Activated B cell treated with CpG ODN at 0.5 μM for 24 hours (primary cell): ENCODE data around the gene MTIF3. TPM values are rescaled to one million over a fixed set of nuclear protein-coding genes. Genes with fewer than 3 reads are reported as not detected.

Experiments
- ATAC-seq: fragments of 200-7000 bp; cut with Tn5 transposase; one replicate; pipeline ENCODE4 v1.10.0; 2021; ENCODE audit warnings: low read depth, mild to moderate bottlenecking, moderate library complexity
- CTCF ChIA-PET: fragments of 350-600 bp; sonication (Branson Sonifier 250); formaldehyde crosslinking; loops from one replicate; lab custom pipeline; 2021; ENCODE audit warnings: antibody characterized with exemption; lab: Charles Lee
- POLR2A ChIA-PET: fragments of 350-600 bp; sonication (Branson Sonifier 250); formaldehyde crosslinking; loops from one replicate; lab custom pipeline; 2021; ENCODE audit warnings: antibody characterized with exemption; lab: Charles Lee
- DNase-seq: peaks from one replicate; pipeline ENCODE4 v3.0.0; 2022
- H3K27ac Mint-ChIP-seq: one replicate; pipeline ENCODE4 v1.8.0; 2020; ENCODE audit warnings: mixed read lengths
- H3K27me3 Mint-ChIP-seq: one replicate; pipeline ENCODE4 v1.8.0; 2021; ENCODE audit warnings: mixed read lengths
- H3K36me3 Mint-ChIP-seq: one replicate; pipeline ENCODE4 v1.8.0; 2021; ENCODE audit warnings: low read depth, mixed read lengths
- H3K4me1 Mint-ChIP-seq: one replicate; pipeline ENCODE4 v1.8.0; 2021; ENCODE audit warnings: mixed read lengths
- H3K4me3 Mint-ChIP-seq: one replicate; pipeline ENCODE4 v1.8.0; 2020; ENCODE audit warnings: mild to moderate bottlenecking, mixed read lengths
- H3K9me3 Mint-ChIP-seq: one replicate; pipeline ENCODE4 v1.8.0; 2020; ENCODE audit warnings: mixed read lengths
- CTCF ChIP-seq: fragments of 200-600 bp; IDR thresholded peaks from one replicate; pipeline ENCODE4 v1.8.0; 2022; ENCODE audit warnings: antibody characterized with exemption, mild to moderate bottlenecking
- intact Hi-C: fragments of 100-400 bp; cut with micrococcal nuclease; formaldehyde crosslinking; loops from one replicate; pipeline ENCODE4 v1.15.1; 2024
- total RNA-seq: library from RNA; stranded (reverse); gene quantifications from 2 replicates; pipeline ENCODE4 v1.2.3, GENCODE V29; 2022

The MTIF3 gene
- total RNA-seq, 1 donor from 2014 or later: 50.1 TPM

- peak overlapping the region; percentile 95 for H3K27ac Mint-ChIP-seq
Measured at GRCh38 chr13:27482983-27483382, 32.6 kb upstream of the MTIF3 start.

DNA sequence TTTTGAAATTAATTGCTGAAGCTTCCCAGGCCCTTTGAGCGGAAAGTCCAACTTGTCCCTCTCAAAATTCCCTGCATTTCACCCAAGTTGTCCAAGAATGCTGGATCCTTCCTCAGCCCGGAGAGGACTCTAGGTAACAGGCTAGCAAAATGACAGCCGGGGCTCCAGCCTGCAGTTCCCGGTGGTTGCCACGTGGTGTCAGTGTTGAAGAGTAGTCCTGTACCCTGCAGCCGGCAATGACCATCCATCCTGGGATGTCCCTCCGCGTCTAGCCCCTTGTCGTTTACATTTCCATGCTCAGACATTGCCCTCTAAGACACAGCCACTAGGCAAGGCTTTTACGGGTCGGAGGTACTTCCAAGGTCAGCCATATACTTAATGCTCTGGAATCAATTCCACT lies 31.4 kb upstream of the MTIF3 start:
- intact Hi-C loops: loop anchor here (2.0 kb wide), 1 partner anchor 231 kb away; the partner anchor contains the start of gene RPL21
- no peak for TF ChIP-seq CTCF
- peaks cover 9% of the 10 kb centered on the region for H3K36me3 Mint-ChIP-seq
- H3K27ac Mint-ChIP-seq: peak overlapping the region; percentile 95
- H3K4me3 Mint-ChIP-seq: no peak overlapping the region
- ChIA-PET POLR2A (interaction anchor here (1.1 to 3.5 kb wide), 3 partner anchors 31 to 56 kb away, joined by 3 to 16 read pairs (median 12); partner anchors contain the start of gene MTIF3), CTCF (no interaction called here)
- peaks cover 63% of the 10 kb centered on the region for H3K4me1 Mint-ChIP-seq
- DNase-seq (no peak), ATAC-seq (no peak)
- no peaks in the 10 kb centered on the region for H3K27me3 Mint-ChIP-seq
- peaks cover 13% of the 10 kb centered on the region for H3K9me3 Mint-ChIP-seq

More at GRCh38 chr13:27482983-27483382, 32.6 kb upstream of the MTIF3 start:
- Mint-ChIP-seq H3K4me1 (peaks cover 51% of the 10 kb centered on the region), H3K4me3 (peak overlapping the region; percentile 79), H3K9me3 (peaks cover 13% of the 10 kb centered on the region), H3K36me3 (peaks cover 9% of the 10 kb centered on the region), H3K27me3 (no peaks in the 10 kb centered on the region)
- no peak for TF ChIP-seq CTCF
- ATAC-seq (peak; percentile 93), DNase-seq (peak; percentile 27)
- intact Hi-C loops: loop anchor here (1.0 to 2.0 kb wide), 5 partner anchors 33 to 232 kb away; partner anchors contain the start of genes MTIF3, POLR1D and RPL21
- POLR2A ChIA-PET: interaction anchor here (0.6 to 3.5 kb wide), 9 partner anchors 20 to 170 kb away, joined by 3 to 16 read pairs (median 5); partner anchors contain the start of genes LNX2 and MTIF3
- CTCF ChIA-PET: interaction anchor here (0.8 kb wide), 1 partner anchor 33 kb away, joined by 3 read pairs; the partner anchor contains the start of gene MTIF3

GRCh38 chr13:27476943-27477703 lies 26.8 kb upstream of the MTIF3 start:
- peaks cover 3% of the 10 kb centered on the region for H3K9me3 Mint-ChIP-seq
- ATAC-seq (peak; percentile 69), DNase-seq (no peak)
- H3K4me1 Mint-ChIP-seq: peaks cover 51% of the 10 kb centered on the region
- no peak for TF ChIP-seq CTCF
- H3K27ac Mint-ChIP-seq: peak overlapping the region; percentile 87
- intact Hi-C loops: loop anchor here (1.0 kb wide), 2 partner anchors 27 to 51 kb away; partner anchors contain the start of gene MTIF3
- H3K4me3 Mint-ChIP-seq: peak overlapping the region; percentile 58
- ChIA-PET POLR2A (interaction anchor here (0.6 to 4.7 kb wide), 11 partner anchors 12 to 480 kb away, joined by 3 to 124 read pairs (median 5); partner anchors contain the start of genes GTF3A, LNX2 and MTIF3), CTCF (interaction anchor here (1.1 to 1.7 kb wide), 2 partner anchors 21 to 51 kb away, joined by 4 to 13 read pairs; no protein-coding TSS in a partner anchor)
- peaks cover under 1% of the 10 kb centered on the region for H3K36me3 Mint-ChIP-seq
- H3K27me3 Mint-ChIP-seq: no peaks in the 10 kb centered on the region

DNA sequence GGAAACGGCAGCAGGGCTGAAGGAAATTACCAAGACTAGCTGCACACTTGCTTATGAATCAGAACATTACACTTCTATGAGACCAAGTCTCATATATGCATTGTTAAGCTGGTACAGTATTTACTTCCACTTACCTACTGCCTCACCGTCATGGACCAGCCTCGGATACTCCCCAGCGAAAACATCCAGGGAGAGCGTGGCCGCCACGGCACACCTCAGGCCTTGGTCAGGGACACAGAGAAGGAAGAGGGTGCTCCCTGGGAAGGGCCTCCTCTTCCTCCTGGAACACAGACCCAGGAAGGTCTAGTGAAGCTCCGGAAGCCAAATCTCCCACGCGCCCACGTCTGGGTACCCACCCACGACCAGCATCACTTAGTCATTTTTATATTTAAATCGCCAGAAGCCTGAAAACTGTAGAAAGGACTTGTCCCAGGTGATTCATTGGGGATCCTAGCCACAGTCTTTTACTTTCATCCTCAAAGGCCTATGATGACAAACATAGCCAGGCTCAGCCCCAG lies 24.4 kb upstream of the MTIF3 start:
- Mint-ChIP-seq H3K4me3 (no peak overlapping the region), H3K27me3 (no peaks in the 10 kb centered on the region), H3K36me3 (no peaks in the 10 kb centered on the region), H3K4me1 (peaks cover 30% of the 10 kb centered on the region), H3K9me3 (no peaks in the 10 kb centered on the region), H3K27ac (no peak overlapping the region)
- POLR2A ChIA-PET: interaction anchor here (1.0 to 1.2 kb wide), 2 partner anchors 9 to 25 kb away, joined by 3 to 4 read pairs; no protein-coding TSS in a partner anchor
- no peak for ATAC-seq
- intact Hi-C loops: no loop called here
- no peak for DNase-seq
- no peak for TF ChIP-seq CTCF
- CTCF ChIA-PET: no interaction called here

DNA sequence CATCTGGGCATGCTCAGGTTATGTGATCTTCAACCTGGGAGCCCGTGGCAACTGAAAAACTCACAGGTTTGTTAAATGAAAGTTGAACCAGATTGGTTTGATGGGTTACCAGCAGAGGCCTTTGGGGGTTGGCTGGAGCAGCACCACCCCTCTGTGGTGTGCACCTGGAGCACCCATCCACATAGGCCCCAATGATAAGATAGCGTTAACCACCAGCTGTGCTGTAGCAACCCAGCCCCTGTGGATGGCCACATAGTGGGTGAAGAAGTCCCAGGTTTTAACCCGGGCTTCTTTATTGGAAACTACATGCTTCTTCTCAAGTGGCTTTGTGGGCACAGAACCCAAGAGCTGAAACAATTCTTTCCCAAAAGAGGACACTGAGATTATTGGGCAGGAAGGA lies 22.6 kb upstream of the MTIF3 start:
- Mint-ChIP-seq H3K27me3 (no peaks in the 10 kb centered on the region), H3K4me1 (peaks cover 14% of the 10 kb centered on the region), H3K36me3 (no peaks in the 10 kb centered on the region), H3K27ac (no peak overlapping the region), H3K4me3 (no peak overlapping the region), H3K9me3 (no peaks in the 10 kb centered on the region)
- ATAC-seq: no peak
- no peak for TF ChIP-seq CTCF
- intact Hi-C loops: no loop called here
- POLR2A ChIA-PET: interaction anchor here (0.8 kb wide), 1 partner anchor 17 kb away, joined by 4 read pairs; no protein-coding TSS in a partner anchor
- CTCF ChIA-PET: no interaction called here
- DNase-seq: no peak
